GM12892 (cell line): ENCODE results near the gene ELMOD3.
A peak's percentile ranks its signal among the peaks of the same experiment; 100 is the strongest.

ENCODE experiments used
- DNase-seq: peaks from one replicate; pipeline ENCODE4 v3.0.0; 2011; ENCODE audit not compliant: insufficient read length
- FAIRE-seq: peaks from 2 replicates; lab custom pipeline; 2011; peaks lifted over from hg19 to GRCh38; lab: Jason Lieb, UNC
- POLR2A ChIP-seq: IDR thresholded peaks from 2 replicates; pipeline ENCODE4 v1.6.1; 2011; ENCODE audit warnings: low read depth, low read length, control low read depth
- POLR2AphosphoS5 ChIP-seq: IDR thresholded peaks from 2 replicates; pipeline ENCODE4 v1.6.1; 2011; ENCODE audit warnings: low read depth, low read length, control low read depth
- TAF1 ChIP-seq: IDR thresholded peaks from 2 replicates; pipeline ENCODE4 v1.6.1; 2011; ENCODE audit warnings: low read depth, mild to moderate bottlenecking, control low read depth, low read length, borderline replicate concordance

Gene ELMOD3

DNA sequence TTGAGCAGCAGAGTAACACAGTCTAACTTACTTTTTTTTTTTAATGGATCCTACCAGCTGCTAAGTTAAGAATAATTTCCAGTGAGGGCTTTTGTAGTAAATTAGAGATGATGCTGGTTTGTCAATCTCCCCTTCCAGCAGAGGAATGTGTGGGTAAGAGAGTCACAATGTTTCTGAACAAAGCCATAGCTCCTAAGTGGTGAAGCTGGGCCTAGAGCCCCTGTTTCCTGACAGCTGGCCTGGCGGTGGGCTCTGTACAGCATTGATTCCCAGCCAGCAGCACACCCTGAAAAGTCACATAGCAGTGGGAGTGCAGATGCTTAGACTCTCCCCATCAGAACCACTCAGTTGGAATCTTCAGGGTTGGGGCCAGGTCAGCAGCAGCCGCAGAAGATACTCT lies 31.2 kb downstream of the ELMOD3 start:
- FAIRE-seq (no peak), DNase-seq (no peak)
- TF ChIP-seq POLR2A (no peak), TAF1 (no peak), POLR2AphosphoS5 (no peak)

DNA sequence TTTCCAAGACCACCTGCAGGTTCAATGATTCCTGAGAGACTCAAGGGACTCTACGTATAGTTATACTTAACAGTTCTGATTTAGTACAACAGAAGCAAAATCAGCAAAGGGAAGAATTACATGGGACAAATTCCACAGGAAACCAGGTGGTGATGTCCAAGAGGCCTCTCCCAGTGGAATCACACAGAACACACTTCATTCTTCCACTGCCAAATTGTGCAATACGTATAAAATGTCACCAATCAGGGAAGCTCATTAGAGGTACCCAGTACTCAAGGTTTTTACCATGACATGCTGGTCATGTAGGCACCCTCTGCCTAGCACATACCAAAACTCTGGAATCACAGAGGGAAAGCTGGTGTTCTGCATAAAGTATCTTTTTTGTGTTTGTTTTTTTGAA lies 33.2 kb downstream of the ELMOD3 start:
- TF ChIP-seq TAF1: no peak
- no peak for TF ChIP-seq POLR2AphosphoS5
- TF ChIP-seq POLR2A: no peak
- DNase-seq (no peak), FAIRE-seq (no peak)

DNA sequence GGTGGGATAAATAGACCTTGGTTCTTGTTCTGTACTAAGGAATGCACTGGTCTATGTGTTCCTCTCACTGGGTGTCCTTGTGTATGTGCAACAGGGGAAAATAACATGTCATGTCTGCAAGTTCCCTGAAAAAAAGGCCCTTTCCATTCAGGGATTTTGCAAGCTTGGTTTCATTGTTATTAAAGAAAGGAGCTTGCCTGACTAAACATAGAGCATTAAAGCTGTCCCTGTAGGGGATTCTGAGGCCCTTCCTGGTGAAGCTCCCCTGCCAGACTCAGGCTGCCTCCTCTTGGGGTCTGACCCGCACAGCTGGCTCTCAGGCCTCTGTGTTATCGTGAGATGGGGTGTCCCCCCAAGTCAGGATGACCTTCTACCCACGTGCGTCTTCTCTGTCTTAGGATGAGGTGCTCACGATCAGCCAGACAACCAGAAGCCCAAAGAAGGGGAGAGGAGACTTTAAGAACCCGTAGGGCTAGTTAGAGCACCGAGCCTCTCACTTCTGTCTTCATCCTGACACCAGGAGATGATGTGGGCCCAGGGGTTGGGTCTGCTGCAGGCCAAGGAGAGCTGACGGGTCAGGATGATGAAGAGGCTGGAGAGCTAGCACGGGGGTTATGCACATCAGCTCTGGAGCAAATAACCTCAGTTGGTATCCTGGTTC lies 34.4 kb downstream of the ELMOD3 start:
- no peak for TF ChIP-seq TAF1
- TF ChIP-seq POLR2AphosphoS5: no peak
- no peak for TF ChIP-seq POLR2A
- DNase-seq (no peak), FAIRE-seq (no peak)

DNA sequence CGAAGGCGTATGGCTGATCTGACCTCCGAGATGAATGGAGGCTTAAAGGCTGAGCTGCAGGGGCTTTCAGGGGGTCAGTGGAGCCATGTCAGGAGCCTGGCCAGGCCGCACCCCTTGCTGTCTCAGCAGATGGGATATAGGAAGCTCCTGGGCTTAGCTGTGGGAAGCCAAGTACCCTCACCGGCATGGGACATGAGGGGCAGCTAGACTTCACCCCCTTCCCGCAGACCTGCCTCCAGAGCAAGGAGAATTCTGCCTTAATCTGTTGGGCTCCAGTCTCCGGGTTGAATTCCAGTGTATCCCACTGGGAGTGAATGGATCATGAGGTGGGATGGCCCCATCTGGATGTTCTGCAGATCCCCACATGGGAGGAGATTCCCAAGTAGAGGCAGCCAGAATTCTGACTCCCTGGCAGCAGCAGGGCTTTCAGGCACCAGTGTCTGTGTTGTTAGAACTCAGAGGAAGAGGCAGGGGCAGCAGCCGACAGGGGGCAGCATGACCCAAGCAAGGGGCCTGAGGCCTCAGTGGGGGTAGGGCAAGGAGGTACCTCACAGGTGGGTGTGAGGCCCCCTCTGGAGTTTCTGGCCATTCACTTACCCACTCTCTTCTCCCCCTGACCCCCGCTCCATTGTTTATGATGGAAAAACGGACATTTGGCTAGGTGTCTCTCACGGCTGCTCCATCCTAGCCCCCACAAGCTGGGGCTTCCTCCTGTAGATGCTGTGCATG lies 36.5 kb downstream of the ELMOD3 start:
- DNase-seq: peak; percentile 51
- TF ChIP-seq POLR2AphosphoS5: no peak
- TF ChIP-seq POLR2A: no peak
- TF ChIP-seq TAF1: no peak
- FAIRE-seq: peak; percentile 33

DNA sequence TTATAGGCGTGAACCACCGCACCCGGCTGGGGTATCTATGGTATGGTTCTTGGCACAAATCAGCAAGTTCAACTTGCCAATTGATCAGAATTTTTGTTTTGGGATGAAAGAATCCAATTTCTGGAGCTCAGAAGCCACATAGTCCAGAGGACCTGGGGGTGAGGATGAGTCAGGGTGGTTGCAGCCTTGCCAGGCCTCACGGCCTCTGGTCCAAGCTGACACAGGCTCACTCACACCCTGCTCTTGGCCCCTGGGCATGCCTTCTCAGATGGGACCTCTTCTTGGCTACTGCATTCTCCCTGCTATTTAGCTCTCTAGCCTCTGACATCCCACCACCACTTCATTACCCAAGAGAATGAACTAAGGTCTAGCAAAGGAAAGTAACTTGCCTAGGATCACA lies 39.3 kb downstream of the ELMOD3 start:
- FAIRE-seq (no peak), DNase-seq (no peak)
- TF ChIP-seq TAF1 (no peak), POLR2AphosphoS5 (no peak), POLR2A (no peak)

DNA sequence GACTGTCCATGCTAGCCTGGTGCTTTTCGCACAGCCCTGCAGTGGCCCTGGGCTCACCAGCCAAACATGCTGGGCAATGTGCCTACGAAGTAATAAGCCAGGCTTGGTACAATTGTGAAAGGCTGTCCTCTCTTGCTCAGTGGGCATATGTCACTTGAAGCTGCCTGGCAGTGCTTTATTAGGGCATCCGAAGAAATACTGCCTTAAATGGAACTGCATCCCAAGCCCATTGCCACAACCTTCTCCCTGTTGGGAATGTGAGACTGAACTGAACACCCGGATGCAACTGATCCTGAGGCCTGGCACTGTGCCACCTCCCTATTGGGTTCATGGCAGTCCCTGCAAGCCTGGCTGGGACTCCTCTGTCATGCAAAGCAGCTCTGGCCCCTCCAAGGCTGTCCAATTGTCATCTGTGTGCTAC lies 39.7 kb downstream of the ELMOD3 start:
- no peak for TF ChIP-seq POLR2AphosphoS5
- TF ChIP-seq POLR2A: no peak
- TF ChIP-seq TAF1: no peak
- DNase-seq (no peak), FAIRE-seq (no peak)

DNA sequence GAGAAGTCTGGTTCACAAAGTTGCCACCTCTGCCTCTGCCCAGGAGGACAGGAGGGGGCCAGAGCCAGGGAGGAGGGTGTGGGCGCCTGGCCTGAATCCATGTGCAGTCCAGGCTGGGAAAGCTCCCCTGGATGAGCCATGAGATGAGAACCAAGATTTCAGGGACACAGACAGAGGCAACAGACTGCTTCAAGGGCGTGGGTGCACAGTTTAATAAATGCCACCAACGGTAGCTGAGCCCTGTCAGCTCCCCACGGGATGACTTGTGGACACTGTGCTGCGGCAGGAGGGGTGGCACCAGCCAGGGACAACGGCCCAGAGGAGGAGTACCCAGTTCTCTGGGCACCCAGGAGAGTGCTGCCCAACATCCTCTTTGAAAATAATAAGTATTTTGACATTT lies 40.4 kb downstream of the ELMOD3 start:
- no peak for DNase-seq
- TF ChIP-seq TAF1 (no peak), POLR2A (no peak), POLR2AphosphoS5 (no peak)
- no peak for FAIRE-seq

DNA sequence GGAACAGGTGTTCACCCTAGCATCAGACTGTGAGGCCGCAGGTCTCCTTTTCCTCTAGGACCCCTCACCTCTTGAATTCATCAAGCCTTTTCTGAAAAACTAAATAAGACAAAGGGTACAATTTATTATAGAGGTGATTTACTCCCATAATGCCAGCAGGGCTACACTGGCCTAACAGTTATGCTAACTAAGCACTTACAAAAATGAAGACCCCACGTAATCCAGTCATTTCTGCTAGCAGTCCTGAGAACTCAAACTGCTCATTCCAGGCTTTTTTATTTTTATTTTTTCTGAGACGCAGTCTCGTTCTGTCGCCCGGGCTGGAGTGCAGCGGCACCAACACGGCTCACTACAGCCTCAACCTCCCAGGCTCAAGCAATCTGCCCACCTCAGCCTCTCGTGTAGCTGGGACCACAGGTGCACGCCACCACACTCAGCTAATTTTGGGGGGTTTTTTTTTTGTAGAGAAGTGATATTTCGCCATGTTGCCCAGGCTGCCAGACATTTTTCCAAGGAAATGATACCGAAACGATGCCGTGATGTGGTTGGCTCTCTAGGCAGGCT lies 41.4 kb downstream of the ELMOD3 start:
- TF ChIP-seq POLR2A (no peak), POLR2AphosphoS5 (no peak)
- DNase-seq (no peak), FAIRE-seq (no peak)

DNA sequence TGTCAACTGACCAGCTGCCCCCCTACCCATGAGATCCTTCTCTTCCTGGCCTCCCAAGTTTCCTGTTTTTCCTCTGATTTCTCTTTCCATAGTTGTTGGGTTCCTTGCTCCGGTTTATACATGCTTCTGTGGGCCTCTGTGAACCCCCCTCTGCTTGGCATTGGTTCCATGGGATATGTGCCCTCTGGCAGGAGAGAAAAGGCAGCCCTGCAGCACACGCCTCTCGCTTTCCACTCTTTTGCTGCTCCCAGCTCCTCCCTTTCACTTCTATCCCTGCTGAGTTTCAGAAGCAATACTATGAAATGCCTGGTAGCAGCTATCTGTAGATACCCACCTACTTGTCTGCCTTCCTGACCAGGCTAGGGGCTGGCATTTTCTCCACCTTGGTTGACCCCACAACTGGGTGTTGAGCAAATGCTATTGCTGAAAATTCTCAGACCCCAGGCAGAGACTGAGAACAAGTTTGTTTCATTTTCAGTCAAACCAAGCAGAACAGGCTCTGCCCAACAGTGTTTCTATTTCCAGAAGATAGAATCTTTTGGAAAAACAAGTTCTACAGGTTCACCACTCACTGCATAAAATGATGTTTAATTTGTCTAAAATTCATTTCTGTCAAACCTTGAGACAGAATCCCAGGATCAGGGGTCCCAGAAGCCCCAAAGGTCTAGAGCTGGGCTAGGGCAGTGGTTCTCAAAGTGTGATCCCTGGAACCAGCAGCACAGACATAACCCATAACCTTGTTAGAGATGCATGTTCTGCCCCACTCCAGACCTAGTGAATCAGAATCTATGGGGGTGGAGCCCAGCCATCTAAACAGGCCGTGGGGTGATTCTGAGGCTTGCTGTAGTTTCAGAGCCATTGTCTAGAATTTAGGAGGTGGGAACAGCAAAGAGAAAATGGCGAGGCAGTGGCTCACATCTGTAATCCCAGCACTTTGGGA lies 42.2 kb downstream of the ELMOD3 start:
- TF ChIP-seq TAF1 (no peak), POLR2AphosphoS5 (no peak), POLR2A (no peak)
- no peak for FAIRE-seq
- DNase-seq: no peak

DNA sequence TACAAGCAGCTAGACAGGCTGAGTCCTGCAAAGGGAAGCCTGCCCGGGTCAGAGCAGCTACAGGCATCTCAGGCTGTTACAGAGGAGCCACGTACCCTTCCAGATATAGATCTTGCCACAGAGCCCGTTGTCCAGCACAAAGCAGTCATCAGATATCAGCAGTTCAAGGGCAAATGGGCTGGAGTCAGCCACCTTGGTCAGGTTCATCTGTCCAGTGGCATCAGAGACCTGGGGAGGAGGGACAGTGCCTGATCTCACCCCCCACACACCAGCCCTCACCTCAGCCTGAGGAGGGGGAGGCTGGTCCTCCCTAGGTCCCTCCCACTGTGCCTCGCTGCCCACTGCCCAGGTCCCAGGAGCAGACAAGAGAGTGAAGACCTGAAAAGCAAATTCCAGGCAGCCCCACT lies 43.4 kb downstream of the ELMOD3 start:
- DNase-seq (no peak), FAIRE-seq (no peak)
- TF ChIP-seq POLR2AphosphoS5 (no peak), POLR2A (no peak), TAF1 (no peak)

DNA sequence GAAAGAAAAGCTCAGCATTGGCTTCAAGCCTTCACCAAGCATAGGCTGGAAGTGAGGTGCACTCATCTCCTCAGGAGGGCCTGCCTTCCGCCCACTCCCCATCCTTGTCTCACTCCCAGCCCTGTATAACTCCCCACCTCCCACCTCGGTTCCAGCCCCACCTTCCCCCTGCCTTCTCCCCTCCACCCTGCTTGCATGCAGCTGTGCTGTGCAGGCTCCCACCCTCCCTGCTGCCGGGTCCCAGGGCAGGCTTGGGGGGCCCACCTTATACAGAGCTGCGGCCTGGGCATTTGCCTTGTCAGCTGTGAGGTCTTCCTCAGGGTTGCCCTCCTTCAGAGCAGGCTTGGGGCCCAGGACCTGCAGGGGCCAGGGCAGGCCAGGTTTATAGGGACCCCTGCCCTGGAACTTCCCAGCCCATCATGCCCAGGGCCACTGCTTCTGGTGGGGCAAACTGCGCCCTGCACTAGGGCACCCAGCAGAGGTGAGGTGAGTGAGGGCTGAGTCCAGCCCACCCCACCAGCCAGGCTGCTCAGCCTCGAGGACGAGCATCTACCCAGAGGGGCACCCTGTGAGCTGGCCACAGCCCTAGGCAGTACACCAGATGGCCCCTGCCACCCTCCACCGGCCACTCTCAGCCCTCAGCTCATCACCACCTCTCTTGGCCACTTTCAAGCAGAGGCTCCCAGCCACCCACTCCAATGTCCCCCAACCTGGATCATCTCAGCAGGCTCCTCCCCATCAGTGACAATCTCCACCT lies 44.0 kb downstream of the ELMOD3 start:
- no peak for FAIRE-seq
- no peak for DNase-seq

More for the DNA sequence above, 44.0 kb downstream of the ELMOD3 start:
- TF ChIP-seq POLR2AphosphoS5 (no peak), TAF1 (no peak), POLR2A (no peak)
